ENCODE data around the gene CLK2.

DNA sequence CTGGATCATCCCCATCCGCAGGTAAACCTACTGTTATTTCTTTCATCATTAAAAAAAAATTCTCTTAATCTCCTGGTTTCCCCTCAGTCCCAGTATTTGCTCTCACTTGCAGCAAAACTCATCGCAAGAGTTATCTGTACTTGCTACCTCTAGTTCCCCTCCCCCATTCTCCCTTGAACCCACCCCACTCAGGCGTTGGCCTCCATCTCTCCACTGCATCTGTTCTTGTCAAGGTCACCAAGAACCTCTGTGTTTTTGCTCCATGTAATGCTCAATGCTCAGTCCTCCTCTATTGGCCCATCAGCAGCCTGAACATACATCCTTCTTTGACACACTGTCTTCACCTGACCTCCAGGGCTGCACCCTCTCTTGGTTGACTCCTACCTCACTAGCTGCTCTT, 23.4 kb upstream of the CLK2 start:
- TF ChIP-seq, protein P1, sequence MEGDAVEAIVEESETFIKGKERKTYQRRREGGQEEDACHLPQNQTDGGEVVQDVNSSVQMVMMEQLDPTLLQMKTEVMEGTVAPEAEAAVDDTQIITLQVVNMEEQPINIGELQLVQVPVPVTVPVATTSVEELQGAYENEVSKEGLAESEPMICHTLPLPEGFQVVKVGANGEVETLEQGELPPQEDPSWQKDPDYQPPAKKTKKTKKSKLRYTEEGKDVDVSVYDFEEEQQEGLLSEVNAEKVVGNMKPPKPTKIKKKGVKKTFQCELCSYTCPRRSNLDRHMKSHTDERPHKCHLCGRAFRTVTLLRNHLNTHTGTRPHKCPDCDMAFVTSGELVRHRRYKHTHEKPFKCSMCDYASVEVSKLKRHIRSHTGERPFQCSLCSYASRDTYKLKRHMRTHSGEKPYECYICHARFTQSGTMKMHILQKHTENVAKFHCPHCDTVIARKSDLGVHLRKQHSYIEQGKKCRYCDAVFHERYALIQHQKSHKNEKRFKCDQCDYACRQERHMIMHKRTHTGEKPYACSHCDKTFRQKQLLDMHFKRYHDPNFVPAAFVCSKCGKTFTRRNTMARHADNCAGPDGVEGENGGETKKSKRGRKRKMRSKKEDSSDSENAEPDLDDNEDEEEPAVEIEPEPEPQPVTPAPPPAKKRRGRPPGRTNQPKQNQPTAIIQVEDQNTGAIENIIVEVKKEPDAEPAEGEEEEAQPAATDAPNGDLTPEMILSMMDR (conservative IDR thresholded peaks at IDR 0.05; ENCODE audit: low read depth in 2 of 2): no peak
- TF ChIP-seq EZH2 (IDR thresholded peaks at IDR 0.05; ENCODE audit: low read depth, unreplicated experiment): no peak
- no peak for TF ChIP-seq CREB1 (CRISPR knock-in tag; IDR thresholded peaks at IDR 0.05; ENCODE audit: low read depth)
- TF ChIP-seq, protein P2, sequence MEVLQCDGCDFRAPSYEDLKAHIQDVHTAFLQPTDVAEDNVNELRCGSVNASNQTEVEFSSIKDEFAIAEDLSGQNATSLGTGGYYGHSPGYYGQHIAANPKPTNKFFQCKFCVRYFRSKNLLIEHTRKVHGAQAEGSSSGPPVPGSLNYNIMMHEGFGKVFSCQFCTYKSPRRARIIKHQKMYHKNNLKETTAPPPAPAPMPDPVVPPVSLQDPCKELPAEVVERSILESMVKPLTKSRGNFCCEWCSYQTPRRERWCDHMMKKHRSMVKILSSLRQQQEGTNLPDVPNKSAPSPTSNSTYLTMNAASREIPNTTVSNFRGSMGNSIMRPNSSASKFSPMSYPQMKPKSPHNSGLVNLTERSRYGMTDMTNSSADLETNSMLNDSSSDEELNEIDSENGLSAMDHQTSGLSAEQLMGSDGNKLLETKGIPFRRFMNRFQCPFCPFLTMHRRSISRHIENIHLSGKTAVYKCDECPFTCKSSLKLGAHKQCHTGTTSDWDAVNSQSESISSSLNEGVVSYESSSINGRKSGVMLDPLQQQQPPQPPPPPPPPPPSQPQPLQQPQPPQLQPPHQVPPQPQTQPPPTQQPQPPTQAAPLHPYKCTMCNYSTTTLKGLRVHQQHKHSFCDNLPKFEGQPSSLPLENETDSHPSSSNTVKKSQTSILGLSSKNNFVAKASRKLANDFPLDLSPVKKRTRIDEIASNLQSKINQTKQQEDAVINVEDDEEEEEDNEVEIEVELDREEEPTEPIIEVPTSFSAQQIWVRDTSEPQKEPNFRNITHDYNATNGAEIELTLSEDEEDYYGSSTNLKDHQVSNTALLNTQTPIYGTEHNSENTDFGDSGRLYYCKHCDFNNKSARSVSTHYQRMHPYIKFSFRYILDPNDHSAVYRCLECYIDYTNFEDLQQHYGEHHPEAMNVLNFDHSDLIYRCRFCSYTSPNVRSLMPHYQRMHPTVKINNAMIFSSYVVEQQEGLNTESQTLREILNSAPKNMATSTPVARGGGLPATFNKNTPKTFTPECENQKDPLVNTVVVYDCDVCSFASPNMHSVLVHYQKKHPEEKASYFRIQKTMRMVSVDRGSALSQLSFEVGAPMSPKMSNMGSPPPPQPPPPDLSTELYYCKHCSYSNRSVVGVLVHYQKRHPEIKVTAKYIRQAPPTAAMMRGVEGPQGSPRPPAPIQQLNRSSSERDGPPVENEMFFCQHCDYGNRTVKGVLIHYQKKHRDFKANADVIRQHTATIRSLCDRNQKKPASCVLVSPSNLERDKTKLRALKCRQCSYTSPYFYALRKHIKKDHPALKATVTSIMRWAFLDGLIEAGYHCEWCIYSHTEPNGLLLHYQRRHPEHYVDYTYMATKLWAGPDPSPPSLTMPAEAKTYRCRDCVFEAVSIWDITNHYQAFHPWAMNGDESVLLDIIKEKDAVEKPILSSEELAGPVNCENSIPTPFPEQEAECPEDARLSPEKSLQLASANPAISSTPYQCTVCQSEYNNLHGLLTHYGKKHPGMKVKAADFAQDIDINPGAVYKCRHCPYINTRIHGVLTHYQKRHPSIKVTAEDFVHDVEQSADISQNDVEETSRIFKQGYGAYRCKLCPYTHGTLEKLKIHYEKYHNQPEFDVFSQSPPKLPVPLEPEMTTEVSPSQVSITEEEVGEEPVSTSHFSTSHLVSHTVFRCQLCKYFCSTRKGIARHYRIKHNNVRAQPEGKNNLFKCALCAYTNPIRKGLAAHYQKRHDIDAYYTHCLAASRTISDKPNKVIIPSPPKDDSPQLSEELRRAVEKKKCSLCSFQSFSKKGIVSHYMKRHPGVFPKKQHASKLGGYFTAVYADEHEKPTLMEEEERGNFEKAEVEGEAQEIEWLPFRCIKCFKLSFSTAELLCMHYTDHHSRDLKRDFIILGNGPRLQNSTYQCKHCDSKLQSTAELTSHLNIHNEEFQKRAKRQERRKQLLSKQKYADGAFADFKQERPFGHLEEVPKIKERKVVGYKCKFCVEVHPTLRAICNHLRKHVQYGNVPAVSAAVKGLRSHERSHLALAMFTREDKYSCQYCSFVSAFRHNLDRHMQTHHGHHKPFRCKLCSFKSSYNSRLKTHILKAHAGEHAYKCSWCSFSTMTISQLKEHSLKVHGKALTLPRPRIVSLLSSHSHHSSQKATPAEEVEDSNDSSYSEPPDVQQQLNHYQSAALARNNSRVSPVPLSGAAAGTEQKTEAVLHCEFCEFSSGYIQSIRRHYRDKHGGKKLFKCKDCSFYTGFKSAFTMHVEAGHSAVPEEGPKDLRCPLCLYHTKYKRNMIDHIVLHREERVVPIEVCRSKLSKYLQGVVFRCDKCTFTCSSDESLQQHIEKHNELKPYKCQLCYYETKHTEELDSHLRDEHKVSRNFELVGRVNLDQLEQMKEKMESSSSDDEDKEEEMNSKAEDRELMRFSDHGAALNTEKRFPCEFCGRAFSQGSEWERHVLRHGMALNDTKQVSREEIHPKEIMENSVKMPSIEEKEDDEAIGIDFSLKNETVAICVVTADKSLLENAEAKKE (CRISPR knock-in tag; IDR thresholded peaks at IDR 0.05): no peak
- no peak for TF ChIP-seq ZNF114 (CRISPR knock-in tag; IDR thresholded peaks at IDR 0.05)
- no peak for TF ChIP-seq POLR2AphosphoS5 (IDR thresholded peaks at IDR 0.05; ENCODE audit: low read depth)
- TF ChIP-seq EZH2phosphoT487 (IDR thresholded peaks at IDR 0.05; ENCODE audit: unreplicated experiment): no peak
- TF ChIP-seq, protein P3, sequence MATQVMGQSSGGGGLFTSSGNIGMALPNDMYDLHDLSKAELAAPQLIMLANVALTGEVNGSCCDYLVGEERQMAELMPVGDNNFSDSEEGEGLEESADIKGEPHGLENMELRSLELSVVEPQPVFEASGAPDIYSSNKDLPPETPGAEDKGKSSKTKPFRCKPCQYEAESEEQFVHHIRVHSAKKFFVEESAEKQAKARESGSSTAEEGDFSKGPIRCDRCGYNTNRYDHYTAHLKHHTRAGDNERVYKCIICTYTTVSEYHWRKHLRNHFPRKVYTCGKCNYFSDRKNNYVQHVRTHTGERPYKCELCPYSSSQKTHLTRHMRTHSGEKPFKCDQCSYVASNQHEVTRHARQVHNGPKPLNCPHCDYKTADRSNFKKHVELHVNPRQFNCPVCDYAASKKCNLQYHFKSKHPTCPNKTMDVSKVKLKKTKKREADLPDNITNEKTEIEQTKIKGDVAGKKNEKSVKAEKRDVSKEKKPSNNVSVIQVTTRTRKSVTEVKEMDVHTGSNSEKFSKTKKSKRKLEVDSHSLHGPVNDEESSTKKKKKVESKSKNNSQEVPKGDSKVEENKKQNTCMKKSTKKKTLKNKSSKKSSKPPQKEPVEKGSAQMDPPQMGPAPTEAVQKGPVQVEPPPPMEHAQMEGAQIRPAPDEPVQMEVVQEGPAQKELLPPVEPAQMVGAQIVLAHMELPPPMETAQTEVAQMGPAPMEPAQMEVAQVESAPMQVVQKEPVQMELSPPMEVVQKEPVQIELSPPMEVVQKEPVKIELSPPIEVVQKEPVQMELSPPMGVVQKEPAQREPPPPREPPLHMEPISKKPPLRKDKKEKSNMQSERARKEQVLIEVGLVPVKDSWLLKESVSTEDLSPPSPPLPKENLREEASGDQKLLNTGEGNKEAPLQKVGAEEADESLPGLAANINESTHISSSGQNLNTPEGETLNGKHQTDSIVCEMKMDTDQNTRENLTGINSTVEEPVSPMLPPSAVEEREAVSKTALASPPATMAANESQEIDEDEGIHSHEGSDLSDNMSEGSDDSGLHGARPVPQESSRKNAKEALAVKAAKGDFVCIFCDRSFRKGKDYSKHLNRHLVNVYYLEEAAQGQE (IDR thresholded peaks at IDR 0.05; ENCODE audit: unreplicated experiment): no peak
- no peak for TF ChIP-seq STAT1 (IDR thresholded peaks at IDR 0.05; ENCODE audit: unreplicated experiment)
- TF ChIP-seq ZNF331 (CRISPR knock-in tag; IDR thresholded peaks at IDR 0.05; ENCODE audit: low read depth): no peak
- no peak for TF ChIP-seq NANOG (IDR thresholded peaks at IDR 0.05; ENCODE audit: borderline replicate concordance)
